ENCODE results near the gene CMSS1. TPM values are rescaled to one million over a fixed set of nuclear protein-coding genes. Genes with fewer than 3 reads are reported as not detected.

Gene CMSS1
- total RNA-seq, 2 experiments from 2014 or later, result 95.6 to 97.2 TPM

GRCh38 chr3:100059472-100059871 lies 241.8 kb downstream of the CMSS1 start:
- peaks cover 2% of the 10 kb centered on the region for H3K4me1 Mint-ChIP-seq (ENCODE audit: low read depth)
- CTCF ChIA-PET, result interaction anchor here (1.8 kb wide), 1 partner anchor 10 kb away, joined by 10 read pairs; no protein-coding TSS in a partner anchor
- POLR2A ChIA-PET, result no interaction called here

DNA sequence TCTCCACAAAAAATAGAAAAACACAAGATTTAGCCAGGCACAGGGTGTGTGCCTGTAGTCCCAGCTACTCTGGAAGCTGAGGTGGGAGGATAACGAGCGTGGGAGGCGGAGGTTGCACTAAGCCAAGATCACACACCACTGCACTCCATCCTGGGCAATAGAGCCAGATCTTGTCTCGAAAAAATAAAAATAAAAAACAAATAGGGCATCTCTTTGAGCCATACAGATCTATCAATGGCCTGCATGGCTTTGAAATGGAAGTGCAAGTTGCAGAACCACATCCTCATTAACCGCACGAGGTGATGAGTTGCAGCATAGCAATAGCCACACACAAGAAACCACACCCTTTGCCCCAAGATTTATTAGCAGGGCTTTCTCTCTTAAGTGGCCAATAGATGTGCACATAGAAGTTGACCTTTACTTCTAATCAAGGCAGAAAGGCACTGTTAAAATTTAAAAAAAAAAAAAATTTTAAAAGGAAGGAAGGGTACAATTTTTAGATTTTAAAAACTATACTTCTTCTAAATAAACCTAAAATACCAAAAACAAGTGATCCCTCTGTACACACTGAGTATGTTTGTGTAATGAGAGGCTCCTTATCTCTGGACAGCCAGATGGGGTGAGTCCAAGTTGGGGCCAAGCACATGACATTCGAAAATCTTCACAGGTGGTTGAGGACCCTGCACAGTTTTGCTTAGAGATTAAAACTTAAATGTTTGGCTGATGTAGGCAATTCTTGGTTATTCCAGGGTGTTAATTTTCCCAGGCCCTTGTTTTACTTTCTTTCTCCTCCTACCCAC lies 243.2 kb downstream of the CMSS1 start:
- intact Hi-C loops (cut with micrococcal nuclease), result no loop called here
- H3K4me1 Mint-ChIP-seq (ENCODE audit: low read depth), result peaks cover 2% of the 10 kb centered on the region
- peaks cover 2% of the 10 kb centered on the region for H3K36me3 Mint-ChIP-seq
- H3K9me3 Mint-ChIP-seq, result no peaks in the 10 kb centered on the region
- no peak overlapping the region for H3K4me3 Mint-ChIP-seq
- H3K27me3 Mint-ChIP-seq, result no peaks in the 10 kb centered on the region
- ChIA-PET POLR2A (no interaction called here), CTCF (no interaction called here)
- DNase-seq, result no peak
- no peak overlapping the region for H3K27ac Mint-ChIP-seq

More at GRCh38 chr3:100059472-100059871, 241.8 kb downstream of the CMSS1 start:
- intact Hi-C loops (cut with micrococcal nuclease), result no loop called here
- peaks cover 2% of the 10 kb centered on the region for H3K36me3 Mint-ChIP-seq
- no peak overlapping the region for H3K27ac Mint-ChIP-seq
- H3K27me3 Mint-ChIP-seq, result no peaks in the 10 kb centered on the region
- H3K4me3 Mint-ChIP-seq, result no peak overlapping the region
- no peak for DNase-seq
- H3K9me3 Mint-ChIP-seq, result no peaks in the 10 kb centered on the region

DNA sequence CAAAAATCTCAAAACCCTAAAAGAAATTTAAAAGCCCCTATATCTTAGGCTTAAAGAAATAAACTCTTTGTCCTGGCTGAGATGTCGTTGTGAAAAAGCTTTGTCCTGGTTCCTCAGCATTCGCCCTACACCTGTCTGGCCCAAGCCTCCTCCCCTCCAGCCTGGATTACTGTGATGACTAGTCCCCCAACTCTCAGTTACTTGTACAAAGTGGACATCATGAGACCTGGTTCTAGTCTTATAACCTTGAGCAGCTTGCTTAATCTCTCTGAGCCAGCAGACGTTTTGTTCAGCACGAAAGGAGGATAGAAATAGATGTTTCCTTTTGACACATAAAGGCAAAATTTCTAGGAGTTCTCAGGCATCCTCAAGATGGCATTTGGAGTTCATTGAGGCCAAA lies 245.0 kb downstream of the CMSS1 start:
- intact Hi-C loops (cut with micrococcal nuclease), result no loop called here
- Mint-ChIP-seq H3K27me3 (no peaks in the 10 kb centered on the region), H3K9me3 (no peaks in the 10 kb centered on the region), H3K36me3 (peaks cover 2% of the 10 kb centered on the region), H3K4me1 (ENCODE audit: low read depth) (peaks cover 2% of the 10 kb centered on the region), H3K4me3 (no peak overlapping the region), H3K27ac (no peak overlapping the region)
- ChIA-PET POLR2A (no interaction called here), CTCF (interaction anchor here (1.0 to 1.5 kb wide), 2 partner anchors 191 to 194 kb away, joined by 3 to 4 read pairs; no protein-coding TSS in a partner anchor)
- no peak for DNase-seq

DNA sequence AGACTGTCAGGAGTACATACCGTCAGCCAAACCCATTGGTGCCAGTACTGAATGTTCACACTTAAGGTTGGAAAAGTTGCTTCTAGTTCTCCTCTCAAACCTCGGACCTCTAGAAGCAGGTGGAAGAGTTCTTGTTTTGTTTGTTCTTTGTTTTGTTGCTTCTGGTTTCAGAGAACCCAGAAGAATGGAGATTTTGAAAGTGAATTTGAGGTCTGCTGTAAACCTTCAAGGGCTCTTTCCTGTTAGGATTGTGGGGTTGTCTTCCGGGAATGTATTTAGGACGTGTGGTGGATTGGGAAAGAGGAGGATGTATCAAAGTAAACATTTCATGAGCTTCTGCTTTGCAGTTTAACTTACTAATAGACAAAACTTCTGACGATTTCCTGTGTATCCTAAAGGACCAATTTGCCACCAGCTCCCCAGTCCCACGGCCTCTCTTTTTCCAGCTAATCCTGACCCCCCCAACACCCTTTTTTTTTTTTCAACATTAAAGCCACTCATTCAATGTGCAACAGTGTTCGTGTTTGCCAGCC lies 246.3 kb downstream of the CMSS1 start:
- Mint-ChIP-seq H3K4me3 (no peak overlapping the region), H3K4me1 (ENCODE audit: low read depth) (peaks cover 6% of the 10 kb centered on the region), H3K36me3 (peaks cover 2% of the 10 kb centered on the region), H3K9me3 (no peaks in the 10 kb centered on the region), H3K27ac (no peak overlapping the region), H3K27me3 (no peaks in the 10 kb centered on the region)
- POLR2A ChIA-PET, result no interaction called here
- intact Hi-C loops (cut with micrococcal nuclease), result no loop called here
- CTCF ChIA-PET, result interaction anchor here (1.5 to 1.7 kb wide), 2 partner anchors 190 to 193 kb away, joined by 3 to 7 read pairs; no protein-coding TSS in a partner anchor
- no peak for DNase-seq

DNA sequence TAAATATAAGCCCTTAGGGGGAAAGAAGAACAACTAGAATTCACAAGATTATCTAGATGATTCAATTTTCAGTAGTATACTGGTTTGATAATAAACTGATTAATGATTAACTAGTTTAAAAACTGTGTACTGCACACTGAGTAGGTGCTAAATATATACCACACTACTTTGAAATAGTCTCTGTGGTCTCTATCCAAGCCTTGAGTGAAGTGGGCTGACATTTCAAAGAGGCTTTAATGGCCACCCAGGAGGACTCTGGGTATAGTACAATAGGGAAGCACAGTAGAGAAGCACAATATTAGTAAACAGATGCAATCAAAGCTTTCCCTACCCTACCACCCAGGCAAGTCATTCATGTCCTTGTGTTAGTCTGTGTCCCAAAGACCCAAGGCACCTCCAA lies 249.9 kb downstream of the CMSS1 start:
- no peak for DNase-seq
- Mint-ChIP-seq H3K9me3 (no peaks in the 10 kb centered on the region), H3K36me3 (peaks cover 2% of the 10 kb centered on the region), H3K4me1 (ENCODE audit: low read depth) (peaks cover 14% of the 10 kb centered on the region), H3K4me3 (no peak overlapping the region), H3K27me3 (no peaks in the 10 kb centered on the region), H3K27ac (no peak overlapping the region)
- intact Hi-C loops (cut with micrococcal nuclease), result loop anchor here (5.0 kb wide), 1 partner anchor 235 kb away; no protein-coding TSS in a partner anchor
- ChIA-PET POLR2A (no interaction called here), CTCF (interaction anchor here (1.2 to 7.3 kb wide), 3 partner anchors 166 to 235 kb away, joined by 3 to 98 read pairs (median 25); no protein-coding TSS in a partner anchor)

DNA sequence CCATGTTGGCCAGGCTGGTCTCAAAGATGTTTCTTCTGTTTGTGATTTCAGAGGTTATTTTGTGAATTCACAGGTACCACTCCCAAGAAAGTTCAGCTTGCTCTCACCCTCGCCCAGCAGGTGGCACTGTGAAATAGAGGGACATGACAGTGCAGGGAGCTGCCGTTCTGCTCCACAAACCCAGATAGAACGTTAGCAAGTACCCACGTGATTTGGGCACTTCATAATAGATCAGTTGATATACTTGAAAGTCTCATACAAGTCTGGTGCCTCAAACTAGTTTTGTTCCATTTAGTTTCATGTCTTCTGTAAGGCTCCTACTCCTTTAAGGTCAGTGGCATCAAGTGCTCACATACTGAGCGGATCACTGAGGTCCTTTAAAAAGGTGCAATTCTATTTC lies 251.2 kb downstream of the CMSS1 start:
- ChIA-PET CTCF (interaction anchor here (0.6 to 7.3 kb wide), 32 partner anchors 8 to 267 kb away, joined by 3 to 98 read pairs (median 4); partner anchors contain the start of gene TBC1D23), POLR2A (no interaction called here)
- intact Hi-C loops (cut with micrococcal nuclease), result loop anchor here (1.0 to 5.0 kb wide), 4 partner anchors 185 to 522 kb away; partner anchors contain the start of genes LNP1 and TOMM70
- Mint-ChIP-seq H3K4me3 (no peak overlapping the region), H3K27ac (no peak overlapping the region), H3K36me3 (peaks cover 2% of the 10 kb centered on the region), H3K4me1 (ENCODE audit: low read depth) (peaks cover 26% of the 10 kb centered on the region), H3K9me3 (no peaks in the 10 kb centered on the region), H3K27me3 (no peaks in the 10 kb centered on the region)
- peak; percentile 84 for DNase-seq

DNA sequence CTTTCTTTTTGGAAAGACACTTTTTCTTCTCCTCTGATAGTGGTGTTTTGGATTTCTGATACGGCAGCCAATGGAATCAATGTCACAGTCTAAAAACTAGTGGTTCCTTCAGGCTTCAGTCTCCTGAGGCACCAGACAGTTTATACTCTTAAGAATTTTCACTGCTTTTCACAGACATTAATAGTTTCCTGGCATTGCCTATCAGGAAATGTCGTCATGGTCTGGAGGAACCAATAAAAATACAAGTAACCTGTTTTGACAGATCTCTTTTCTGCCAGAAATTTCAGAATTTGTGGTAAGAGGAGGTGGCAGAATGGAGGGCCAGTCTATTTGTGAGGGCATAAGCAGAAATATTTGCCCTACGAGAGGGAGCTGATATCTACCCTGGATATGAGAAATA lies 251.8 kb downstream of the CMSS1 start:
- POLR2A ChIA-PET, result no interaction called here
- H3K36me3 Mint-ChIP-seq, result peaks cover 2% of the 10 kb centered on the region
- CTCF ChIA-PET, result interaction anchor here (0.8 to 7.3 kb wide), 27 partner anchors 7 to 266 kb away, joined by 3 to 98 read pairs (median 4); partner anchors contain the start of gene TBC1D23

DNA sequence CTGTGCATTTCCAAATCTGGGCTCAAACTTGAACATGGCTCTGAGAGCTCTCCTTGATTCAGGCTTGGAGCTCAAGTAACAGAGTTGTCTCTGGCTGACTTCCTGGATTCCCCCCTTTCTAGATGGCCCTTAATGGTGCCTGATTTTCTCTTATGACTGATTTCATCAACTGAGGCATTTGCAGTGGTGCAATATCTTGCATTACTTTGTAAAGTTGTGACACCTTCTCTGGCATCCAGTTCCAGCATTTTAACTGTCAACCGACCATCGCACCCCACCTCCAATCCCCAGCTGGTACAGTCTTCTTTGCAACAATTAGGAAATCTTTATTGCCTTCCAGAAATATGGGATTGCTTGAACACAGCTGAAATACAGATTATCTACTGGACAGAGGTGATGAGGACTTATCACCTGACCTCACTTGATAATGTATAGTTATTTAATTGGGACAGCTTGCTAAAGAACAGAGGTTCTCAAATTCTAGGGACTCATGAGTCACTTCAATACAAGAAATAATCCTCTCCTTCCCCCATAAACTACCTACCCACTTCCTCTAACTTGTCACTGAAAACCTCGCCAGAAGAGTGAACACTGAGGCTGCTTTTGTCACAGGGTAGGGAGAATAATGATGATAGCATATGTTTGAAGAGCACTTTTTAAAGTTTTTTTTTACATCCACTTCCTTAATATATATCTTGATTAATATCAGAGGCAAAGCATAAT lies 254.8 kb downstream of the CMSS1 start:
- peaks cover 2% of the 10 kb centered on the region for H3K36me3 Mint-ChIP-seq
- no peak overlapping the region for H3K4me3 Mint-ChIP-seq
- POLR2A ChIA-PET, result no interaction called here
- DNase-seq, result no peak
- no peaks in the 10 kb centered on the region for H3K9me3 Mint-ChIP-seq
- intact Hi-C loops (cut with micrococcal nuclease), result loop anchor here (2.0 kb wide), 2 partner anchors 14 to 32 kb away; no protein-coding TSS in a partner anchor
- H3K27ac Mint-ChIP-seq, result peak overlapping the region; percentile 28
- H3K4me1 Mint-ChIP-seq (ENCODE audit: low read depth), result peaks cover 44% of the 10 kb centered on the region
- CTCF ChIA-PET, result interaction anchor here (2.1 to 7.3 kb wide), 3 partner anchors 18 to 241 kb away, joined by 9 to 98 read pairs (median 12); no protein-coding TSS in a partner anchor
- H3K27me3 Mint-ChIP-seq, result no peaks in the 10 kb centered on the region

More for the DNA sequence above, 251.8 kb downstream of the CMSS1 start:
- Mint-ChIP-seq H3K9me3 (no peaks in the 10 kb centered on the region), H3K4me3 (no peak overlapping the region), H3K27ac (no peak overlapping the region), H3K27me3 (no peaks in the 10 kb centered on the region), H3K4me1 (ENCODE audit: low read depth) (peaks cover 31% of the 10 kb centered on the region)
- intact Hi-C loops (cut with micrococcal nuclease), result loop anchor here (1.0 to 5.0 kb wide), 4 partner anchors 185 to 521 kb away; partner anchors contain the start of genes LNP1 and TOMM70
- DNase-seq, result no peak

GRCh38 chr3:100073049-100073713 lies 255.5 kb downstream of the CMSS1 start:
- no peaks in the 10 kb centered on the region for H3K9me3 Mint-ChIP-seq
- no peaks in the 10 kb centered on the region for H3K27me3 Mint-ChIP-seq
- peak overlapping the region; percentile 52 for H3K27ac Mint-ChIP-seq
- CTCF ChIA-PET, result interaction anchor here (0.6 to 7.3 kb wide), 3 partner anchors 182 to 530 kb away, joined by 3 to 98 read pairs (median 12); no protein-coding TSS in a partner anchor
- DNase-seq, result no peak
- peaks cover 44% of the 10 kb centered on the region for H3K4me1 Mint-ChIP-seq (ENCODE audit: low read depth)
- H3K4me3 Mint-ChIP-seq, result peak overlapping the region; percentile 27
- POLR2A ChIA-PET, result no interaction called here
- intact Hi-C loops (cut with micrococcal nuclease), result loop anchor here (2.0 kb wide), 2 partner anchors 14 to 32 kb away; no protein-coding TSS in a partner anchor
- peaks cover 2% of the 10 kb centered on the region for H3K36me3 Mint-ChIP-seq

DNA sequence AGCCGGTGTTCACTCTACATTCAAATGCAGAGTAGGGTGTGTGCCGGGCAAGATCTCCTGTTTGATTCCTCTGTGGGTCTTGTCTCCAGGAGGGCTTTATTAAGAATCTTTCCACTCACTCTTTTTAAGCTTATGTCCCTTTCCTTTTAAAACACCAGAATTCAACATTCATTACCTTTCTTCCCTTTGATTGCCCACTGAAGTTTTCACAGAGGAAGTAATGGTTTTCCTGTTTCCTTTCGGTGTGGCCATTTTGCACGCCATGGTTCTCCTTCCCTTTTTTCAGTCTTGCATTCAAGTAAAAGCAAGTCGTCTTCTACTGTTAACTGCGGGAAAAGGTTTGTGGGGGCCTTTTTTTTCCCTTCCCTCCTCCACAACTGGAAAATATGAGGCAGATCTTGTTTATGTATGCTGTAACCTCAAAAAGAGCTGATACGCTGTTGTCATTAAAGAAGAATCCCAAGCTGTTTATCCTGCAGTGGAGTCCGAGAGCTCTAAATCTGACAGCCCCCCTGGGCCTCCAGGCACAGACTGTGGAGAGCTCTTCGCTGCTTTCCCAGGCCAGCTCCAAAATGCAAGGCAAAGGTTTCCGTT lies 256.1 kb downstream of the CMSS1 start:
- H3K36me3 Mint-ChIP-seq, result peaks cover 2% of the 10 kb centered on the region
- ChIA-PET POLR2A (interaction anchor here (0.7 kb wide), 2 partner anchors 62 to 214 kb away, joined by 4 read pairs; no protein-coding TSS in a partner anchor), CTCF (interaction anchor here (0.6 to 7.3 kb wide), 3 partner anchors 182 to 529 kb away, joined by 3 to 98 read pairs (median 12); no protein-coding TSS in a partner anchor)
- H3K27me3 Mint-ChIP-seq, result no peaks in the 10 kb centered on the region
- DNase-seq, result peak; percentile 13
- H3K4me3 Mint-ChIP-seq, result peak overlapping the region; percentile 27
- peaks cover 42% of the 10 kb centered on the region for H3K4me1 Mint-ChIP-seq (ENCODE audit: low read depth)
- intact Hi-C loops (cut with micrococcal nuclease), result loop anchor here (2.0 kb wide), 2 partner anchors 13 to 31 kb away; no protein-coding TSS in a partner anchor
- no peaks in the 10 kb centered on the region for H3K9me3 Mint-ChIP-seq
- peak overlapping the region; percentile 52 for H3K27ac Mint-ChIP-seq

DNA sequence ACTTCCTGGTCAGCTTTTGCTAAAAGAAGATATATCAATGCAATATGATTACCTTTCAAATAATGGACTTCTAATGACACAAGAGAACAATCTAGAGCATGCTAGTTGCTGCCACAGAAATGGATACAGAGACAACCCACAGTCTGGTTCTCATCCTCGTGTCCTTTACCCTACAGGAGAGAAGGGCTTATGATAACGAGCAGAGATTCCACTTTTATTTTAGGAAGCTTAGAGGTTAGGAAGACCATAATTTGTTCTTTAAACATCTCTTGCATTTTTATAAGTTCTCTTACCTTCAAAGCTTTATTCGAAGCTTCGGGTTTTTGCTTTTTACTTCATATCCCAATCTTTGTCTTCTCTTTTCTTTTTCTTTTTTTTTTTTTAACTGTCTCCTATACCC lies 257.5 kb downstream of the CMSS1 start:
- no peak overlapping the region for H3K27ac Mint-ChIP-seq
- ChIA-PET POLR2A (no interaction called here), CTCF (interaction anchor here (0.6 kb wide), 1 partner anchor 179 kb away, joined by 3 read pairs; no protein-coding TSS in a partner anchor)
- intact Hi-C loops (cut with micrococcal nuclease), result no loop called here
- peaks cover 2% of the 10 kb centered on the region for H3K36me3 Mint-ChIP-seq
- H3K4me1 Mint-ChIP-seq (ENCODE audit: low read depth), result peaks cover 39% of the 10 kb centered on the region
- H3K4me3 Mint-ChIP-seq, result no peak overlapping the region
- no peak for DNase-seq
- no peaks in the 10 kb centered on the region for H3K27me3 Mint-ChIP-seq
- no peaks in the 10 kb centered on the region for H3K9me3 Mint-ChIP-seq
